Stimulated activated CD4-positive, alpha-beta T cell treated with anti-CD3 and anti-CD28 coated beads, Interleukin-2, amount 100 ng/mL, for 4 hours (primary cell): ENCODE results near the gene DOCK3.

Source experiments
- DNase-seq: peaks from one replicate; pipeline ENCODE4 v3.0.0-alpha.2; 2020; ENCODE audit warnings: low read depth

The DOCK3 gene

GRCh38 chr3:51429138-51429537 lies 754.4 kb downstream of the DOCK3 start:
- no peak for DNase-seq
